Astrocyte of the hippocampus (primary cell): ENCODE measurements around the gene CCDC134.

ENCODE experiments used
- DNase-seq: peaks from one replicate; pipeline ENCODE4 v3.0.0; 2011; ENCODE audit warnings: low read depth, low spot score

Gene CCDC134

DNA sequence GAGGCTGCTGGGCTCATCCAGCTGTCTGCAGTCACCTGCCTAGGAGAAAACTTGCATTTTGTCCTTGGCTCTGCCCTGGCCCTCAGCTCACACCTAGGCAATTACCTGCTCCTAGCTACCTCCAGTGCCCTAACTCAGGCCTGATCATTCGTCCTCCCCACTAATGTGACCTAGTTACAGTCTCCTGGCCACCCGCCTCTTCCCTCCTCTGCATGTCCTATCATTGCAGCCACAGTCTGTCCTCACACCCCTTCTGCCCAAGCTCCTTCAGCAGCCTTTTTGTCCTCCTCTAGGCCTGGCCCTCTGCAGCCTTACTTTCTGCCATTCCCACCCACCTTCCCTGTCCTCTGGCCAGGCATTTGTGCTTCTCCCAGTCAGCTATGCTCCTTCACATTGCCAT lies 17.7 kb upstream of the CCDC134 start:
- DNase-seq = no peak

DNA sequence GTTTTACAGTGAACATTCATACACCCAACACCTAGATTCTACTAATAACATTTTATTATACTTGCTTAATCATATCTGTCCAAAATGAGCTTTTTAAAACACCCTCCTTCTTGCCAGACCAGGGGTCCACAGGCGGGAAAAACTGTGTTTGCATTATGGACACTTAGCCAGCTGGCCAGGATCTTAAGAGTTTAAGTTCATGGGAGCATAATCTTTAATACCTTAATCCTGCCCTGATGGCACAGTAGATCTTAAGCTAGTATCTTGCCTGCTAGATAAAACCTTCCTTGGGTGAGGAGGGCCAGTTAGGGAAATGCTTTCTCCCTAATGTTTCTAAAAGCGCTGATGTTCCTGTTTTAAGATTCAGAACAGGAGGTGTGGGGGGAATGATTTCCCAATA lies 13.1 kb upstream of the CCDC134 start:
- DNase-seq = no peak

DNA sequence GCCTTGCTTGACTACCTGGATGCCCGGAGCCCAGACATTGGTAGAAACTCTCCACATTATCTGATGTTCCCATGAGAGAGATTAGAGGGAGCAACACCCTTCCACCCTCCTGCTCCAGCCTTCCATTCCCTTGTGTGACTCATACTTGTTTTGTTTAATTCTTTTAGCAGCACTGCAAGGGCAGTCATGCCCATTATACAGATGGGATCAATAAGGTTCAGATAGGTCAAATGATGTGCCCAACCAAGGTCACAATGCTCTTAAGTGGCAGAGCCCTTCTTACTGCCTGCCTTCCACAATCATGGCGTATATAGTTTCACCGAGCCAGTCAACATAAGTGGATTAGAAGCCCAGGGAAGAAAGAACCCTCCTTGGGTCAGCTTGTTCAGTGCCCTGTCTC lies 6.6 kb upstream of the CCDC134 start:
- no peak for DNase-seq

DNA sequence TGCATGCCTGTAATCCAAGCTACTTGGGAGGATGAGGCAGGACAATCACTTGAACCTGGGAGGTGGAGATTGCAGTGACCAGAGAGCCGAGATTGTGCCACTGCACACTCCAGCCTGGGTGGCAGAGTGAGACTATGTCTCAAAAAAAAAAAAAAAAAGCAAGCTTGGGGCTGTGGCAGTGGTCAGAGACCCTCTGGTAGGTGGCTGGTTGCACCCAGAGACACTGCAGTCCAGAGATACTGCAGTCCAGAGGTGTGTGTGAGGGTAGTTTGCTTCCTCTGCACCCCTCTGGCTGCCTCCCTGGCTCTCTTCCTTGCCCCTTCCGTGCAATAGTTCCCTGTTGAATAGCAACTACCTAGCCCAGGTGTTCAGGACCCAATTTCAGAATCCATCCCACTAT lies 1.7 kb upstream of the CCDC134 start:
- no peak for DNase-seq

DNA sequence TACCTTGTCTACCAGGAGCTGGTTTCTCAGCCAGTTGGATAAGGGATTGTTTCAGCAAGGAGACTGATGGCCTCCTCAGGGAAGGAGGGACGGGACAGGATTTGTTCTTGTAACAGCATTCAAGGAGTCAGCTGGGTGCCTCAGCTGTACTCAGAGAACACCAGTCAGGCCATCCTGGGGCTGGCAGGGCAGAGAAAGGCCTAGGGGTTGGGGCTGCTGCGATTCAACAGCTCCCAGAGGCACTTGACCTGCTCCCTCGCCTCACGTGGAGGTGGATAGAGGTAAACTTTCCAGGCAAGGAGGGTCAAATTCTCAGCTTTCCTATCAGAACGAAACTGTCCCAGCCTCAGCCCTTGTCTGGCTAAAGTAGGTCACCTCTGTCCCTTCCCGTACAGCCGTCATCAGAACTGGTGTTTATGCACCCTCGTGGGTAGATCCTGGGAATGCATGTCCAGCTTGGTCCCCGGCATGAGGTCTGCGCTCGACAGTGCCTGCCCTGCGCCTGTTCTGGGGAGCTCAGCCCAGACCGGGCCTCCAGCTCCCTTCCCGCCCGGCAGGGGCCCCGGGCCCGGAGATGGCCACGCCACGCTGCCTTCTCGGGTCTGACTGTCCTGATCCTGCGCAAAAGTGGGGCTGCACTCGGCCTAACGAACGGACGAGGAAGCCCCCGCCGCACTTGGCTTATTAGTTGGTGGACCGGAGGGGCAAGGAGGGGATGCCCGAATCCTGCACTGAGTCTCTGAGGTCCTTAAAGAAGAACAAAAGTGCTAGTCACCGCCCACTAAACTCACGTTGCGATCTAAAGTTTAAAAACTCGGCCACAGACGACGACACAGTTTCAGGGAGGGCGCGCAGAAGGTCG lies 762 bp upstream of the CCDC134 start:
- peak; percentile 42 for DNase-seq

DNA sequence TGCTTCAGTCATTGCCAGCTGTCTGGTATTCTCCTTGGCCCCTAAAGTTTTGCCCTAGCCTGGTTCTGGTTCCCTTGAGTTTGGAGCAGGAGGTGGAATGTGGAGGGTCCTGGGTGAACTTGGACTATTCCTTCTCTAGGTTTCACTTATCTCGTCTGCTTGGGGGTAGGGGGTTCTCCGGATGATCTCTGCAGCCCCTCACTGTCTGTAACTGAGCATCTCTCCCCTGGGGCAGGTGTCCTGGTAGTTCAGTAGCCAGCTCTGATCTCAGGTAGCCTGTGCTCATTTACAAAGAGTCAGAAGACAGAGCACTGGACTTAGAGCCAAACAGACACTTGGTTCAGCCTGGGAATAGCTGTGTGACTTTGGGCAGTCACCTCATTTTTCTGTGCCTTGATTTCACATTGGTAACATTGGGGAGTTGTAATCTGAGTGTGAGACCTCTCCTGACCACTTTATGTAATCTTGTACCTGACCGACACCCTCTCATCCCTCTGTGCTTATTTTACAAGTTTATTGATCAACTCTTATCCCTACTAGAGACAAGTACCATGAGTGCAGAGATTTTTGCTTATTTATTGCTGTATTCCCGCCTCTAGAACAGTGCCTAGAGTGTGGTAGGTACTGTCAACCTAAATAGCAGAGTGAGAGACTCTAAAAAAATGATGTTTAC lies 804 bp downstream of the CCDC134 start:
- no peak for DNase-seq

DNA sequence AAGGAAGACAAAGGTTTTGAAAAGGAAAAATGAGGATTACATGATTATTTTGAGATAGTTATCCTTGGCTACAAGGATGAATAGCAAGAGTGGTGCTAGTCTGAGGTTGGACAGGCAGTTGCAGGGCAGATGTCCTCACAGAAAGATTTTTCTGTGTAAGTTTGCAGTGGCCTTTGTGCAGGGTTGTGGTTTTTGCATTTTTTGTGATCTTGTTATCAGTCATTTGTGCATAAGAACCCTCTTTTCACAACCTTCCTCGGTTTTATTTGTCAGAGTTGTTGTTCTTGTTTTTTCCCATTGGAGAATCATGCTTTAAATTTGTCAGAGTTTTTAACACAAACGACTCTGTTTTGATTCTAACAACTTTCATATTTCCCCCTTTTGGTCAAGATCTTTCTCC lies 1.4 kb downstream of the CCDC134 start:
- no peak for DNase-seq

DNA sequence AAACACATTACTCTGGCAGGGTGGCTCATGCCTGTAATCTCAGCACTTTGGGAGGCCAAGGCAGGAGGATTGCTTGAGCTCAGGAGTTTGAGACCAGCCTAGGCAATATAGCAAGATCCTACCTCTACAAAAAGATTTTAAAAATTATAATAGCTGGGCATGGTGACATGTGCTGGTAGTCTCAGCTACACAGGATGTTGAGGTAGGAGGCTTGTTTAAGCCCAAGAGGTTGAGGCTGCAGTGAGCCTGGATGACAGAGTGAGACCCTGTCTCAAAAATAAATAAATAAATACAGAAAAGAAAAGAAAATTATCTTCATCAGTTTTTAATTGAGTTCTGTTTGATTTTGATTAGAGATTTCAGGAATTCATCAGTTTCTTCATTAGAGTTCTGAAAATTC lies 5.2 kb downstream of the CCDC134 start:
- DNase-seq = no peak

DNA sequence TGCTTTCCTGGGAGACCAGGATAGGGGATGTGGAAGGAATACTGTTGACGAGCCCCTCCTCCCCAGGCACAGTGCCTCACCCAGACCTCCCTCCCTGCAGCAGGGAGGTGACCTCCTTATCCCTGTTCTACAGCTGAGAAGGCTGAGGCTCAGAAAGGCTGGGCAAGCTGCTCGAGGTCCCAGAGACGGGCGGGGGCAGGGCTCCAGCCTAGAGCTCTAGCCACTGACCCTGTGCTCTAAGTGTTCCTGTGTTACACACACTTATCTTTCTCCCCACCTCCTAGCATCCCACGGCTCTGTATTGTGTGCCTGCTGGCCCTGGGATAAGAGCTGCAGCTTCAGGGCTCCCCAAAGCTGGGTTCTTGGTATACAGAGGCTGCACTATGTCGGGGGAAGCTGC lies 7.9 kb downstream of the CCDC134 start:
- no peak for DNase-seq

DNA sequence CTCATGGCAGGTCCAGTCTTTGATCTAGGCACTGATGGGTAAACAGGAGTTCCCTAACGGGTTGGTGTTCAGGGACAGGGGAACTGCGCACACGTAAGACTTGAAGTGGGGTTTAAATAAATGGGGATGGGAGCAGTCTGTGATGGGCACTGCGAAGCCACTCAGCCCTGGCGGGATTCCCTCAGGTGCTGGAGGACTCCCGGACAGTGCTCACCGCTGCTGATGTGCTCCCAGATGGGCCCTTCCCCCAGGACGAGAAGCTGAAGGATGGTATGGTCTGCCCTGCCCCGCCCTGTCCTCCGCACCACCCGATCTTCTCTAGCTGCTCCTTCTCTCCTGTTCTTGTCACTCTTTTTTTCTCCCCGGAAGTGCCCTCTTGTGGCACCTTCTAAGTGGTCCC lies 9.5 kb downstream of the CCDC134 start:
- DNase-seq = no peak

DNA sequence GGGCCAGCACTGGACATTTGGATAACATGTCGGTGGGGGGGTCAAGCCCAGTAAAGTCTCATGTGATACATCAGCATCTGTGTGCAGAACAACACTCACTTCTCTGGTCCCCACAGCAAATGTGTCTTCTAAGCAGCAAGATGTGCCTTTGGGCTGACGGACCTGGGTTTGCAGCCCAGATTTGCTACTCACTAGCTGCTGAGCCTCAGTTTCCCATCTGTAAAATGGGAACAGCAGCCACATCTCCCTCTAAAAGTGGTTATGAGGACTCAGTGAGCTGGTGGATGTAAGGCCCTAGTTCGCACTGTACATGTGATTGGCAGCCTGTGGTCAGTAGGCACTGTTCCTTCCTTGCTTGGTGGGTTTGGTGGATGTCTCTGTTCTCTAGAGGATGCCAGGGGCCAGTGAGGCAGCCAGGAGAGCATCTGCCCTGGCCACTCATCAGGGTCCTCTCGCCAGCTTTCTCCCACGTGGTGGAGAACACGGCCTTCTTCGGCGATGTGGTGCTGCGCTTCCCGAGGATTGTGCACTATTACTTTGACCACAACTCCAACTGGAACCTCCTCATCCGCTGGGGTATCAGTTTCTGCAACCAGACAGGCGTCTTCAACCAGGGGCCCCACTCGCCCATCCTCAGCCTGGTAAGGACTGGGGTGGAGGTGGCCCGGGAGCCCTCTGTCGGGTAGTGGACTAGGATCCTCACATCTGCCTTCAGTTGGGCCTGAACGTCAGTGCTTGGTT lies 12.5 kb downstream of the CCDC134 start:
- DNase-seq = no peak

DNA sequence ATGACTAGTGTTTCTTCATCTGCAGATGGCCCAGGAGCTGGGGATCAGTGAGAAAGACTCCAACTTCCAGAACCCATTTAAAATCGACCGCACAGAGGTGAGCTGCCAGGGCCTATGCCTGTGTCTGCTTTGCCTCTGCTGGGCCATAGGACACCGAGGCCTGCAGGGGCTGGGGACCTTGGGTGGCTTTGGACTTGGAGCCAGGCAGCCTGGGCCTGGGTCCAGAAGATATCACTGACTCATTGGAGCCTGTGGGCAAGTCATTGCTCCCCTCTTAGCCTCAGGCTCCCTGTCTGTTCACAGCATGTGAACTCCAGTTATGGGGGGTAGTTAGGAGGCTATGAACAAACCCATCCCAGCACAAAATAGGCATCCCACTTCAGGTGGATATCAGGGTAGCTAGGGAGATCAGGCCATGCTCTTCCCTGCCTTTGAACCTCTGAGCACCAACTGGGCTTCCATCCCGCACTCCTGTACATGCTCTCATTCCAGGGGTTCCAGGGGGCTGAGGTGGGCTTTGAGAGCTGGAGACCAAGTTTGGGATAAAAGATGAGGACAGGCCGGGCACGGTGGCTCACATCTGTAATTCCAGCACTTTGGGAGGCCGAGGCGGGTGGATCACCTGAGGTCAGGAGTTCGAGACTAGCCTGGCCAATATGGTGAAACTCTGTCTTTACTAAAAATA lies 13.4 kb downstream of the CCDC134 start:
- DNase-seq = no peak

DNA sequence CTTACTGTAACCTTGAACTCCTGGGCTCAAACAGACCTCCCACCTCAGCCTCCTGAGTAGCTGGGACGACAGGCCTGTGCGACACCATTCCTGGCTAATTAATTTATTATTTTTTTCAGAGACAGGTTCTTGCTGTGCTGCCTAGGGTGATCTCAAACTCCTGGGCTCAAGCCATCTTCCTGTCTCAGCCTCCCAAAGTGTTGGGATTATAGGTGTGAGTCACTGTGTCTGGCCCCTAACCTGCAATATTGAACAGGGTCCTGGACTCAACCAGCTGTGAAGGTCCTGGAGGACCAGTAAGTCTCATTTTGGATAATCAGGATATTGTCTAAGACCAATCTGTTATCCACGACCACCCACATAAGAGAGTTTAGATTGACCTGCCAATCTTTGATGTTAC lies 15.2 kb downstream of the CCDC134 start:
- DNase-seq = no peak

DNA sequence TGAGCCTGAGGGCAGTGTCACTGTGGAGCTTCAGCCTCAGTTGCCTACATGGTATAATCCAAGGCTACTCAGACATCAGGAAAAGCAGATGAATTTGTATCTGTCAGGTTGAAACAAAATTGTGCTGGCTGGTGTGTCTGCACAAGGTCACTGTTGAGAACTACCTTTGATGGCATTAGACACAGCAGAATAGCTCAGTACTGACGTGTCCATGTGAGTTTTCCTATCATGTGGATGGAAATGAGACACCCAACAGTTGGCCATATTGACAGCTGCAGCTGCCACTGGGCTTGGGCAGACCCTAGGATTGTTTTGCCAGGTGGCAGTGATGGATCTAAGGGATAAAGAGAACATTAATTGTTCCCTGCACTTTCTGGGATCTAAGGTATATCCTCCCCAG lies 15.8 kb downstream of the CCDC134 start:
- DNase-seq = no peak

DNA sequence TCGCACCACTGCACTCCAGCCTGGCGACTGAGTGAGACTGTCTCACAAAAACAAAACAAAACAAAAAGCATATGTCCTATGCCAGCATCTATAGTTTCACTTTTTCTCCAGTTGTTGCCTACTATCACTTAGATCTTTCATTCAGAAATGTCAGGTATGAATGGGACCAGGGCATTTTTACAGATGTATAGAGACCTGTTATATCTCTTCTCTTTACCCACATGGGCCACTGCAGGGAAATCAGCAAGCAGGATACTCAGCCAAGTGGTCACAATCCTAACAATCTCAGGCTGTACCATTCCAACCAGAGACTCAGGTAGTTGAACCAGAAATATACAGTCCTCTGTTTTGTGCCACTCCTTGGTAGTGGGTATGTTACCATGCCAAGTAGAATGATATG lies 16.4 kb downstream of the CCDC134 start:
- DNase-seq = no peak

DNA sequence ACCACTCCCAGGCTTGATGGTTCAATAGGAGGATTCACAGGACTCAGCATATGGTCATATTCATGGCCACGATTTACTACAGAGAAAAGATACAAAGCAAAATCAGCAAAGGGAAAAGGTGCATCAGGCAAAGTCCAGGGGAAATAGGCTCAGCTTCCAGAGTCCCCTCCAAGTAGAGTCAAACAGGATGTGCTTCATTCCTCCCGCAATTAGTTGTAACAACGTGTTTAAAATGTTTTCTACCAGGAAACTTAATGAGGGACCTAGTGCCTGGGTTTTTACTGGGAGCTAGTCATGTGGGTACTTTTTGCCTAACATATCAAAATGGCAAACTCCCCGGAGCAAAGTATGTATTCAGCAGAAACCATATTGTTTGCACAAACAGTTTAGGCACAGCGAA lies 17.5 kb downstream of the CCDC134 start:
- no peak for DNase-seq

DNA sequence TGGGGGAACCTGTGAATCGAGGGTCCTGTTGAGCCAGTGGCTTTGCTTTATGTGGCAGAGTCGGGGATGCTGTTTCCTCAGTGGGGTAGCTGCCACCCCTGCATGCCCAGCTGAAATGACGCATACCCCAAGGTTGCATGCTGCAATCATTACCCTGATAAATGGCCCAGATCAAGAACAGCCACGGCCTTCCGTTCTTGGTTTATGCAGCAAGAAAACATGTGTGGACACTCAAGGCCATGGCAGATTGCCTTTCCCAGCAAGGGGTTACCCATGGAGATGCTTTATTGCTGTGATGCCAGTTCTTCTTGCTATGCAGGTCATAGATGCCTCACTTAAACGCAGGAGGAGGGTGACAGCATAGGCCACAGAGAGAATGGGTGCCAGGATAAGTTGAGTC lies 18.1 kb downstream of the CCDC134 start:
- no peak for DNase-seq

DNA sequence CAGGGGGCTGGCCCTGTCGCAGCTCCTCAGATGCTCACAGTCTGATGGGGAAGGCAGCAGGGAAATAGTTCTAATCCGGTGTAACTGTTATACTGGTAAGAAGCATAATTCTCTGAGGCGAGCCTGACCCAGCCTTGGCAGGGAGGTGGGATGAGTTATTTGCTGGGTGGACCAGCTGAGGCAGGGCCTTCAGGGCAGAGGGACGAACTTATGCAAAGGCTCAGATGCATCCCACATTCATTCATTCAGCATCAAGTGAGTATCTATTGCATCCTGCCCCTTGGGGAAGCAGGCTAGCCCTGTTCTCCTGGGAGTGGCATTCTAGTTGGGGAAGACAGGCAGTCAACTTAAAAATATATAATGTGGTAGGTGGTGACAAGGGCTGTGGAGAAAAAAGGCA lies 18.8 kb downstream of the CCDC134 start:
- no peak for DNase-seq

DNA sequence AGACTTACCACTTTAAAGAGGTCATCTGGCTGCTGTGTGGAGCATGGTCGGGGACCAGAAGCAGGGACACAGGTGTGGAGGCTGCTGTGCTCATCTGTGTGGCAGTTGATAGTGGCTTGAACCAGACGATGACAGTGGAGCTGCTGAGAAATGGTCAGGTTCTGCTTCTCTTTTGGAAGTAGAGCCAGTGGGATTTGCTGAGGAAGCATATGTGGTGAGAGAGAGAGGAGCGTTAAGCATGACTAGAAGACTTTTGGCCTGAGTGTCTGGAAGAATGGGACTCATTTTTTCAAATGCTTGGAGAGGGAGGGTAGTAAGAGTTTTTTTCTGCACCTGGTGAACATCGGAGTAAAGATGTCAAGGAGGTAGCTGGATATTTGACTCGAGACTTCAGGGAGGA lies 20.0 kb downstream of the CCDC134 start:
- DNase-seq = no peak

DNA sequence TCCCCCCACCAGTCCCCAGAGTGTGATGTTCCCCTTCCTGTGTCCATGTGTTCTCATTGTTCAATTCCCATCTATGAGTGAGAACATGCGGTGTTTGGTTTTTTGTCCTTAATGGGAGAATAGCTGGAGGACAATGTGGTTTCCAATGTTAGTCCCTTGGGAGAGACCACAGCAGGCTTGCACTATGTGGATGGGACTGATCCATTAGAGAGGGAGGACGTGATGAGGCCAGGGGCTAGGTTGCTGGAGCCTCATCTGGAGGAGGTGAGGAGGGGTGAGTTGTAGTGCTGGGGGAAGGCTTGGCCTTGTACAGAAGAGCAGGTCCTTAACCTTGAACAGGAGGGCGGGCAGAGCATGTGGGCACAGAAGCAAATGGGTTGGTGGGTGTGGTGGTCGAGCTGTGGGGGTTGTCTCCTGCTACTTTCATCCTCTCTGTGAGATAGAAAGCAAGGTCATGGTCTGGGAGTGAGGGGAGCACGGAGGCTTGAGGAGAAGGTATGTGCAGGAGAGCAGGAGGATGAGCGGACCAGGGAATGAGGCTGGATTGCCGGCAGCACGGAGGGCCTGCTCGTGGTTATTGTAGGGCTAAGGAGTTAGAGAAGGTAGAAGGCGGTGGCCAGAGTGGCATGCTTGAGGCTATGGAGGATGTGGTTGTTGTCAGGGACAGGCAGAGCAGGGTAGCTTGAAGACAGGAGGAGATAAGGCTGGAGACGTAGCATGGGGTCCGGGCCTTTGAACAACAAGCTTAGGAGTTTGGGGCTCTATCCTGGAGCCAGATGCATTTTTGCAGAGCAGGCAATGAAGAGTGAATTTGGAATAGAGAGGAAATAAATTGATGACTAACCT lies 21.2 kb downstream of the CCDC134 start:
- no peak for DNase-seq
